ENCODE results near the gene CFAP251. TPM values are rescaled to one million over a fixed set of nuclear protein-coding genes. Genes with fewer than 3 reads are reported as not detected.

Gene CFAP251
- polyA plus RNA-seq, 3 donors, result 0.08 to 0.17 TPM; not detected in 1

DNA sequence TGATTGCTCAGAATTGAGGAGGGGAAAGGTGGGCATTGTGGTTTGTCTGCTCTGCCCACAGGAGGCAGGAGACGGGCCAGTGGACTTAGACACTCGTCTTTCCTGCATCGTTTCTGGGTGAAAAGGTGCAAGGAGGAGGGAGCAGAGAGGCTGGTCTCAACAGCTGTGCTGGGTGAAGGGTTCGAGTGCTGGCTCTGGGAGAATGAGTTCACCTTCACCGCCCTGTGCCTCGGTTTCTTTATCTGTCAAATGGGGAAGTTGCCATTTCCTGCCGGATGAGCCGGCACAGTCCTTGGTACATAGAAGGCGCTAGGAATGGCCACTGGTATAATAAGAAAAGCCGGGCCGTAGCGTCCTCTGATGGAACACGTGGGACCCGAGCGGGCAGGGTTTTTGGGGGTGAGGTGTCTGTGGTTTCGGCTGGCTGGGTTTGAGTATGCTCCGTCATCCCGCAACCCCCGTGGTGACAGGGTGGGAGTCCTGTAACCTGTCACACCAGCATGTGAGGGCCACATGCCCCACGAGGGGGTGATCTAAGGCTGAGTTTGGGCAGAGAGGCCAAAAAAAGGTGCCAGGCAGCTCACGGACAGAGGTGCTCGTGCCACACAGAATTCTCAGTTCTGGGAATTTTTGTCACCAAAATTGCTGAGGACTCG lies 110.6 kb downstream of the CFAP251 start:
- no peak overlapping the region for H3K27ac Mint-ChIP-seq

DNA sequence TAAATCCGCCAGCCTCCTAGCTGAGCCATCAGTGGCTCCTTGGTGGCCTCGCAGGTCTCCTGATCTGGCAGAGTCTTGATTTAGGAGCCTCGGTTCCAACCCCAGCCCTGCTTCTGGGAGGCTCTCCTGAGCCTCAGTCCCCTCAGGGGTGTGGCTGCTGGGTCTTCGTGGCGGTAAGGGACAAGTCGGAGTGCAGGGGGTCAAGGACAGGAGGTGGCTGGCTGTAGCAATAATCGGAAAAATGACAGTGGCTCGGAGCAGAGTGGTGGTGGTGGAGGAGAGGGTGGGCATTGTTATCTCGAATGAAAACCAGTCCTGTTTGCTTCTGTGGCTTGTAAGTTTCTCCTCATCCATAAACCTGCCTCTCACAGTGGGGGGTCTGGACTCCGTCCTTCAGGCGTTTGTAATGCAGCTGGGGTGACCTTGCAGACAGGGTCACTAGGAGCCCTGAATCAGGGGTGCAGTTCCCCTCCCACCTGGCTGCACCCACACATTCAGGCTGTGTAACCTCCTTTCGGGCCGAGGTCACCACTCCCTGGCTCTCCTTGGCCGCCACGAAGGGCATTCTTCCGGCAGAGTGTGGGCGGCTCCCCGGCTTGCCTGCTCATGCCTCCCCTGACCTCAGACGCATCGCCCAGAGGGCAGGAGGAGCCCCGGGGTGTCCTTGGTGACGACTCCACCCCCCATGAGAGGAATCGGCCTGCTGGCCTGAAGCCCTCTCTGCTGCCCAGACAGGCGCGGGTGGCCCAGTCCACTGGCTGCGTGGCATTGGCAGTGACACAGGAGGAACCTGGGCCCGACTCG lies 111.4 kb downstream of the CFAP251 start:
- 92% methylated on average over 24 of the region's 28 CpGs for WGBS (ENCODE audit: insufficient coverage)
- H3K4me2 ChIP-seq (replicated peaks; ENCODE audit: extremely low read depth, low read length, poor library complexity, severe bottlenecking), result no peak overlapping the region

More for the DNA sequence above, 110.6 kb downstream of the CFAP251 start:
- Mint-ChIP-seq H3K27me3 (ENCODE audit: low read depth in 3 of 3) (peaks cover 4 to 7% (median 5%) of the 10 kb centered on the region in 3 donors), H3K9me3 (peaks cover 0 to 7% (median 0%) of the 10 kb centered on the region in 7 donors), H3K4me3 (no peak overlapping the region), H3K4me1 (peaks cover 2% of the 10 kb centered on the region), H3K36me3 (peaks cover 0 to 3% of the 10 kb centered on the region in 2 donors)
- Histone ChIP-seq H3K9me3 (replicated peaks in 1 of 2; ENCODE audit: control insufficient read depth in 1 of 2, insufficient read depth in 1 of 2, low read length in 2 of 2) (no peaks in the 10 kb centered on the region), H3K9ac (ENCODE audit: insufficient read depth, low read length, poor library complexity, severe bottlenecking) (no peak overlapping the region), H3K4me3 (replicated peaks in 1 of 3; ENCODE audit: low read depth in 2 of 3, low read length in 3 of 3) (no peak overlapping the region), H3K4me1 (ENCODE audit: control insufficient read depth in 1 of 2, insufficient read depth in 2 of 2, low read length in 2 of 2) (no peaks in the 10 kb centered on the region), H3K27ac (ENCODE audit: low read depth in 1 of 2, low read length in 2 of 2) (no peak overlapping the region), H3K4me2 (replicated peaks; ENCODE audit: extremely low read depth, low read length, poor library complexity, severe bottlenecking) (no peak overlapping the region), H3K36me3 (replicated peaks in 1 of 2; ENCODE audit: control insufficient read depth in 1 of 2, insufficient read depth in 2 of 2, low read length in 2 of 2) (no peaks in the 10 kb centered on the region), H3K79me2 (ENCODE audit: insufficient read depth, low read length) (peaks cover 14% of the 10 kb centered on the region), H4K20me1 (ENCODE audit: insufficient read depth, low read length) (no peaks in the 10 kb centered on the region), H2AFZ (ENCODE audit: insufficient read depth, low read depth, low read length, poor library complexity, severe bottlenecking) (no peak overlapping the region), H3K27me3 (ENCODE audit: control insufficient read depth in 2 of 2, insufficient read depth in 2 of 2, low read length in 2 of 2) (peaks cover 0 to under 1% of the 10 kb centered on the region in 2 donors)
- no peak for DNase-seq
- WGBS (ENCODE audit: insufficient coverage), result 67% methylated on average over 23 of the region's 23 CpGs
- TF ChIP-seq, protein P1, sequence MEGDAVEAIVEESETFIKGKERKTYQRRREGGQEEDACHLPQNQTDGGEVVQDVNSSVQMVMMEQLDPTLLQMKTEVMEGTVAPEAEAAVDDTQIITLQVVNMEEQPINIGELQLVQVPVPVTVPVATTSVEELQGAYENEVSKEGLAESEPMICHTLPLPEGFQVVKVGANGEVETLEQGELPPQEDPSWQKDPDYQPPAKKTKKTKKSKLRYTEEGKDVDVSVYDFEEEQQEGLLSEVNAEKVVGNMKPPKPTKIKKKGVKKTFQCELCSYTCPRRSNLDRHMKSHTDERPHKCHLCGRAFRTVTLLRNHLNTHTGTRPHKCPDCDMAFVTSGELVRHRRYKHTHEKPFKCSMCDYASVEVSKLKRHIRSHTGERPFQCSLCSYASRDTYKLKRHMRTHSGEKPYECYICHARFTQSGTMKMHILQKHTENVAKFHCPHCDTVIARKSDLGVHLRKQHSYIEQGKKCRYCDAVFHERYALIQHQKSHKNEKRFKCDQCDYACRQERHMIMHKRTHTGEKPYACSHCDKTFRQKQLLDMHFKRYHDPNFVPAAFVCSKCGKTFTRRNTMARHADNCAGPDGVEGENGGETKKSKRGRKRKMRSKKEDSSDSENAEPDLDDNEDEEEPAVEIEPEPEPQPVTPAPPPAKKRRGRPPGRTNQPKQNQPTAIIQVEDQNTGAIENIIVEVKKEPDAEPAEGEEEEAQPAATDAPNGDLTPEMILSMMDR (IDR thresholded peaks at IDR 0.05), result no peak
- intact Hi-C loops (cut with micrococcal nuclease), result no loop called here

More for the DNA sequence above, 111.4 kb downstream of the CFAP251 start:
- Histone ChIP-seq H3K36me3 (replicated peaks in 1 of 2; ENCODE audit: control insufficient read depth in 1 of 2, insufficient read depth in 2 of 2, low read length in 2 of 2) (no peaks in the 10 kb centered on the region), H4K20me1 (ENCODE audit: insufficient read depth, low read length) (no peaks in the 10 kb centered on the region), H3K79me2 (ENCODE audit: insufficient read depth, low read length) (peaks cover 8% of the 10 kb centered on the region), H2AFZ (ENCODE audit: insufficient read depth, low read depth, low read length, poor library complexity, severe bottlenecking) (no peak overlapping the region), H3K4me1 (ENCODE audit: control insufficient read depth in 1 of 2, insufficient read depth in 2 of 2, low read length in 2 of 2) (no peaks in the 10 kb centered on the region), H3K27me3 (ENCODE audit: control insufficient read depth in 2 of 2, insufficient read depth in 2 of 2, low read length in 2 of 2) (no peaks in the 10 kb centered on the region), H3K4me3 (replicated peaks in 1 of 3; ENCODE audit: low read depth in 2 of 3, low read length in 3 of 3) (no peak overlapping the region), H3K27ac (ENCODE audit: low read depth in 1 of 2, low read length in 2 of 2) (no peak overlapping the region), H3K9ac (ENCODE audit: insufficient read depth, low read length, poor library complexity, severe bottlenecking) (no peak overlapping the region), H3K9me3 (replicated peaks in 1 of 2; ENCODE audit: control insufficient read depth in 1 of 2, insufficient read depth in 1 of 2, low read length in 2 of 2) (no peaks in the 10 kb centered on the region)
- no peak overlapping the region for H3K4me3 Mint-ChIP-seq
- DNase-seq, result no peak
- H3K36me3 Mint-ChIP-seq, result peaks cover 0 to 3% of the 10 kb centered on the region in 2 donors
- peak overlapping the region in 1 of 7 donors; percentile 0 for H3K27ac Mint-ChIP-seq
- peaks cover 0 to 4% (median 0%) of the 10 kb centered on the region in 3 donors for H3K27me3 Mint-ChIP-seq (ENCODE audit: low read depth in 3 of 3)
- H3K9me3 Mint-ChIP-seq, result peaks cover 0 to 6% (median 0%) of the 10 kb centered on the region in 7 donors
- TF ChIP-seq, protein P1 (IDR thresholded peaks at IDR 0.05), result no peak
- H3K4me1 Mint-ChIP-seq, result peaks cover 2% of the 10 kb centered on the region
- intact Hi-C loops (cut with micrococcal nuclease), result no loop called here

Data from CD14-positive monocyte (primary cell).